ENCODE measurements around the gene BLTP3B.

The BLTP3B gene

DNA sequence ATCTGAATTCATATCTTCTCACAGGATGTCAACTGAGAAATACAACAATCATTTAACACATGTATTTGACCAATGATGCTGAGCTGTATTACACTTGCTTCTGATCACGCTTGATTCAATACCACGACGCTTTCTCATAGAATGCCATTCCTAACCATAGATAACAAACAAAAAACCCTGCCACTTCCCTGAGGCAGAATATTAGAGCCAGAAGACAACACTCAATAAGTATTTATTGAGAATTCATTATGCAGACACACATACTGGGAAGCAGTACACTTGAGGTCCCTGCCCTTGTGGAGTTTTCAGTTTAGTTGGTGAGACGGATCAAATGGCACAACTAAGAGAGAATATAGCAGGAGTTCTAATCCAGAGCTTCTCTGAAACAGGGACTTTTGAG lies 32.4 kb downstream of the BLTP3B start:
- DNase-seq (ENCODE audit: low read depth in 2 of 2) = no peak

- DNase-seq (ENCODE audit: low read depth in 2 of 2) = no peak
Observed at GRCh38 chr12:100106861-100107260, 35.8 kb downstream of the BLTP3B start.

- no peak for DNase-seq (ENCODE audit: low read depth in 2 of 2)
Observed at GRCh38 chr12:100105661-100106060, 37.0 kb downstream of the BLTP3B start.

GRCh38 chr12:100101000-100101399 lies 41.7 kb downstream of the BLTP3B start:
- no peak for DNase-seq (ENCODE audit: low read depth in 2 of 2)
